AG20443 (cell line): Measurements from ENCODE around the gene MSMP.

ENCODE experiments used
- DNase-seq: peaks from one replicate; pipeline ENCODE4 v3.0.0; 2012; ENCODE audit warnings: low spot score, mixed read lengths

Gene MSMP

GRCh38 chr9:35771534-35771933, 17.5 kb upstream of the MSMP start:
- DNase-seq: no peak

- DNase-seq: no peak
Observed at GRCh38 chr9:35771075-35771433, 17.0 kb upstream of the MSMP start.

- DNase-seq: no peak
Observed at GRCh38 chr9:35769763-35770162, 15.7 kb upstream of the MSMP start.

- DNase-seq: no peak
Observed at GRCh38 chr9:35767458-35767857, 13.4 kb upstream of the MSMP start.

- DNase-seq: no peak
Observed at GRCh38 chr9:35766997-35767396, 12.9 kb upstream of the MSMP start.

GRCh38 chr9:35763803-35764202, 9.7 kb upstream of the MSMP start:
- no peak for DNase-seq

- no peak for DNase-seq
Observed at GRCh38 chr9:35763181-35763580, 9.1 kb upstream of the MSMP start.

GRCh38 chr9:35760651-35761050, 6.6 kb upstream of the MSMP start:
- no peak for DNase-seq

GRCh38 chr9:35759795-35760194, 5.7 kb upstream of the MSMP start:
- DNase-seq: no peak

GRCh38 chr9:35758475-35759050, 4.5 kb upstream of the MSMP start:
- no peak for DNase-seq

GRCh38 chr9:35757892-35758275, 3.8 kb upstream of the MSMP start:
- DNase-seq: no peak

GRCh38 chr9:35757226-35757891, 3.3 kb upstream of the MSMP start:
- no peak for DNase-seq

- DNase-seq: peak; percentile 40
Observed at GRCh38 chr9:35756275-35757225, 2.5 kb upstream of the MSMP start.

- no peak for DNase-seq
Observed at GRCh38 chr9:35755071-35755470, 995 bp upstream of the MSMP start.

- DNase-seq: no peak
Observed at GRCh38 chr9:35753466-35753865, 610 bp downstream of the MSMP start.

GRCh38 chr9:35750256-35750531, 3.9 kb downstream of the MSMP start:
- DNase-seq: no peak

GRCh38 chr9:35749515-35750255, 4.4 kb downstream of the MSMP start:
- no peak for DNase-seq

GRCh38 chr9:35748858-35749514, 5.1 kb downstream of the MSMP start, which contains the start of the genes GBA2 and RGP1:
Gene GBA2 (minus strand): TSS chr9:35749228. CDS start chr9:35748704, 524 bp downstream.
Gene RGP1 (plus strand): TSS chr9:35749287. CDS start chr9:35749756, 469 bp downstream.
- peak; percentile 90 for DNase-seq

- no peak for DNase-seq
Observed at GRCh38 chr9:35748242-35748857, 5.7 kb downstream of the MSMP start.

- DNase-seq: no peak
Observed at GRCh38 chr9:35746583-35746982, 7.5 kb downstream of the MSMP start.

GRCh38 chr9:35745569-35745968, 8.5 kb downstream of the MSMP start:
- DNase-seq: no peak
